Left ventricle myocardium inferior (tissue), 1 donor: Measurements from ENCODE around the gene CCNK. TPM values are rescaled to one million over a fixed set of nuclear protein-coding genes. Genes with fewer than 3 reads are reported as not detected.

ENCODE experiments used
- DNase-seq: peaks from one replicate; pipeline ENCODE4 v3.0.0-alpha.2; 2020
- H3K27ac ChIP-seq: fragments of 200-600 bp; replicated peaks from 2 replicates; pipeline ENCODE4 v1.8.0; 2021
- H3K27me3 ChIP-seq: fragments of 200-600 bp; 2 replicates; pipeline ENCODE4 v1.8.0; 2021; ENCODE audit warnings: low read depth
- H3K36me3 ChIP-seq: fragments of 200-600 bp; 2 replicates; pipeline ENCODE4 v1.8.0; 2021
- H3K4me1 ChIP-seq: fragments of 200-600 bp; 2 replicates; pipeline ENCODE4 v1.8.0; 2021
- H3K4me3 ChIP-seq: fragments of 200-600 bp; 2 replicates; pipeline ENCODE4 v1.8.0; 2021; ENCODE audit warnings: mild to moderate bottlenecking, moderate library complexity
- H3K9me3 ChIP-seq: fragments of 200-600 bp; replicated peaks from 2 replicates; pipeline ENCODE4 v1.8.0; 2021
- CTCF ChIP-seq: fragments of 200-600 bp; IDR thresholded peaks from 2 replicates; pipeline ENCODE4 v1.8.0; 2021; ENCODE audit warnings: antibody characterized with exemption, mild to moderate bottlenecking, borderline replicate concordance
- intact Hi-C: fragments of 100-400 bp; cut with micrococcal nuclease; formaldehyde crosslinking; loops from one replicate; pipeline ENCODE4 v1.11.0; 2022
- total RNA-seq: library from RNA; stranded (reverse); fragmentation: NEBNext Ultra II Directional; extraction: Animal tissue kit (Norgen Biotek cat#: 25700); gene quantifications from one replicate; pipeline ENCODE4 v1.2.1, GENCODE V29; 2021
- donor health status: DM: no; HTN: yes; CAD: no; lungs with severe emphysema.

CCNK gene
- total RNA-seq, 1 donor from 2014 or later: 32.2 TPM

DNA sequence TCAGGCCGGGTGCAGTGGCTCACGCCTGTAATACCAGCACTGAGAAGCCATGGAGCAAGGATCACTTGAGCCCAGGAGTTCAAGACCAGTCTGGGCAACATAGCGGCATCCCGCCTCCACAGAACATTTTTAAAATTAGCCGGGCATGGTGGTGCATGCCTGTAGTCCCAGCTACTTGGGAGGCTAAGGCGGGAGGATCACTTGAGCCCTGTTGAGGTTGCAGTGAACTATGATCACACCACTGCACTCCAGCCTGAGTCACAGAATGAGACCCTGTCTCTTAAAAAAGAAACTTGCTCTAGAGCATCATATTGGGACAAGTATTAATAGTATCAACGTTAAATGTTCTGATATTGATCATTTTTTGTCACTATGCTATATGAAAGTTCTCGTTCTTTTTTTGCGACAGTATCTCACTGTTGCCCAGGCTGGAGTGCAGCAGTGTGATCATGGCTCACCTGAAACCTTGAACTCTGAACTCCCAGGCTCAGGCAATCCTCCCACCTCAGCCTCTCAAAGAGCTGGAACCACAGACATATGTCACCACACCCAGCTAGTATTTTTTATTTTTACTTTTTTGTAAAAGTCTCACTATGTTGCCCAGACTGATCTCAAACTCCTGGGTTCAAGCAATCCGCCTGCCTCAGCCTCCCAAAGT, 75.1 kb downstream of the CCNK start:
- TF ChIP-seq CTCF: no peak
- Histone ChIP-seq H3K27me3 (no peaks in the 10 kb centered on the region), H3K9me3 (no peaks in the 10 kb centered on the region), H3K4me3 (no peak overlapping the region), H3K27ac (peak overlapping the region; percentile 90), H3K36me3 (no peaks in the 10 kb centered on the region), H3K4me1 (peaks cover 59% of the 10 kb centered on the region)
- no peak for DNase-seq
- intact Hi-C loops: no loop called here

GRCh38 chr14:99559286-99559990, 78.2 kb downstream of the CCNK start:
- no peaks in the 10 kb centered on the region for H3K27me3 ChIP-seq
- H3K36me3 ChIP-seq: no peaks in the 10 kb centered on the region
- H3K4me3 ChIP-seq: no peak overlapping the region
- TF ChIP-seq CTCF: no peak
- H3K4me1 ChIP-seq: peaks cover 62% of the 10 kb centered on the region
- H3K27ac ChIP-seq: peak overlapping the region; percentile 86
- intact Hi-C loops: no loop called here
- no peaks in the 10 kb centered on the region for H3K9me3 ChIP-seq
- no peak for DNase-seq

GRCh38 chr14:99560403-99560802, 79.2 kb downstream of the CCNK start:
- TF ChIP-seq CTCF: no peak
- peaks cover 62% of the 10 kb centered on the region for H3K4me1 ChIP-seq
- no peaks in the 10 kb centered on the region for H3K36me3 ChIP-seq
- H3K27ac ChIP-seq: peak overlapping the region; percentile 86
- H3K4me3 ChIP-seq: no peak overlapping the region
- no peak for DNase-seq
- no peaks in the 10 kb centered on the region for H3K27me3 ChIP-seq
- H3K9me3 ChIP-seq: no peaks in the 10 kb centered on the region
- intact Hi-C loops: no loop called here

- H3K27ac ChIP-seq: peak overlapping the region; percentile 86
- no peaks in the 10 kb centered on the region for H3K27me3 ChIP-seq
- peaks cover 62% of the 10 kb centered on the region for H3K4me1 ChIP-seq
- no peaks in the 10 kb centered on the region for H3K36me3 ChIP-seq
- no peak overlapping the region for H3K4me3 ChIP-seq
- intact Hi-C loops: no loop called here
- H3K9me3 ChIP-seq: no peaks in the 10 kb centered on the region
- DNase-seq: peak; percentile 64
- TF ChIP-seq CTCF: no peak
These were observed 79.9 kb downstream of the CCNK start for GRCh38 chr14:99560922-99561683.

DNA sequence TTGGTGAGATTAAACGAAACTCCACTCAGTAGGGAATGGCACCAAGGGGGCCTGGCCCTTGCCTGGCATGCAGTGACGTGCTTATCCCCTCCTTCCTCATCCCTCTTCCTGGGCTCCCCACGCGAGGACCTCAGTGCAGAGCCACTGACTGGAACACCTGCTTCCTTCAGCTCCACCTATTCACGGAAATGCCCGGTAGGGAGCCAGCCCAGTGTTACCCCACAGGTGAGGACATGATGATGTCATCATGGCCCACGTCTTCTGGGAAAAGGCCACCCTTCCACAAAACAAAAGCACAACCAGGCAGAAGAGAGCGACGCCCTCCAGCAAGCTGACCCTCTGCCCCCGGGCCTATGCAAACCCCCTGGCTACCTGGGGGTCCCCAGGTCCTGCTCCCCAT, 80.7 kb downstream of the CCNK start:
- Histone ChIP-seq H3K27me3 (no peaks in the 10 kb centered on the region), H3K4me1 (peaks cover 70% of the 10 kb centered on the region), H3K9me3 (no peaks in the 10 kb centered on the region), H3K36me3 (no peaks in the 10 kb centered on the region), H3K27ac (peak overlapping the region; percentile 86), H3K4me3 (no peak overlapping the region)
- no peak for TF ChIP-seq CTCF
- intact Hi-C loops: no loop called here
- no peak for DNase-seq

Other genes with a start within 250 kb of the CCNK start
- 0.11 TPM for gene BCL11B, start 209.2 kb upstream of the CCNK start, total RNA-seq
- 101 TPM for gene SETD3, start 550 bp upstream of the CCNK start, total RNA-seq
- 41.0 TPM for gene CCDC85C, start 122.8 kb downstream of the CCNK start, total RNA-seq
- 1.2 TPM for gene HHIPL1, start 163.7 kb downstream of the CCNK start, total RNA-seq
- 4.2 TPM for gene CYP46A1, start 202.9 kb downstream of the CCNK start, total RNA-seq